ENCODE measurements around the gene YPEL1.

YPEL1 gene, protein sequence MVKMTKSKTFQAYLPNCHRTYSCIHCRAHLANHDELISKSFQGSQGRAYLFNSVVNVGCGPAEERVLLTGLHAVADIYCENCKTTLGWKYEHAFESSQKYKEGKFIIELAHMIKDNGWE

GRCh38 chr22:21735200-21736083, at the start of gene YPEL1:
TSS of gene YPEL1 (minus strand) at chr22:21735794. CDS start at chr22:21710744, 25,050 bp downstream.
- peak; percentile 85 for DNase-seq

DNA sequence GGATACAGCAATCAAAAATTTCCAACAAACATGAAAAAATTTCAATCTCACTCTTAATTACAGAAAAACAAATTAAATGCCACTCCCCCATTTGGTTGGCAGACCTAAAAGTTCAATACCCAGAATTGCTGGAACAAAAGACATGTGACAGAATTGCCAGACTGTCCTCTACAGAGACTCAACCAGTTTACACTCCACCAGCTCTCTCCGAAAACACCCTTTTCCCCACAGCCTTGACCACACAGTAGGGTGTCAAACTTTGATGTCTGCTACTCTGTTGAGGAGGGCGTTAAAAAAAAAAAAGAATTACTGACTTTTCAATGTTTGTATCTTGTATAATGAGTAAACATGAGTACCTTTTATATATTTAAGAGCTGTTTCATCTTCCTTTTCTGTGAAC, 44.7 kb upstream of the YPEL1 start:
- DNase-seq = no peak

DNA sequence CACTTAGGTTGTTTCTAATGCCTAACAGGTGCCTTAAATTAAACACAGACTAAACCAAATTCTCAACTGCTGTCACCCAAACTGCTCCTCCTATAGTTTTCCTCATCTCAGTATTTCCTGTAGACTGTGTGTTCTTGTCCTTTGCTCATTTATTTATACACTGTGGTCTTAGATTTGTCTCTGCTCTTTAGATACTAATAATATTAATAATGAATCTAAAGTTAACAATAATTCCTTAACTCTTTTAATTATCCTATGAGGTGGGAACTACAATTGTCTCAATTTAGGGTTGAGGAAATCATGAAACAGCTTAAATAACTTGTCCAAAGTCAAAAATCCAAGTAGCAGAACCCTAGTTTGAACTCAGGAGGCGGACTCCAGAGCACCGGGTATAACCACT, 43.9 kb upstream of the YPEL1 start:
- DNase-seq = no peak

DNA sequence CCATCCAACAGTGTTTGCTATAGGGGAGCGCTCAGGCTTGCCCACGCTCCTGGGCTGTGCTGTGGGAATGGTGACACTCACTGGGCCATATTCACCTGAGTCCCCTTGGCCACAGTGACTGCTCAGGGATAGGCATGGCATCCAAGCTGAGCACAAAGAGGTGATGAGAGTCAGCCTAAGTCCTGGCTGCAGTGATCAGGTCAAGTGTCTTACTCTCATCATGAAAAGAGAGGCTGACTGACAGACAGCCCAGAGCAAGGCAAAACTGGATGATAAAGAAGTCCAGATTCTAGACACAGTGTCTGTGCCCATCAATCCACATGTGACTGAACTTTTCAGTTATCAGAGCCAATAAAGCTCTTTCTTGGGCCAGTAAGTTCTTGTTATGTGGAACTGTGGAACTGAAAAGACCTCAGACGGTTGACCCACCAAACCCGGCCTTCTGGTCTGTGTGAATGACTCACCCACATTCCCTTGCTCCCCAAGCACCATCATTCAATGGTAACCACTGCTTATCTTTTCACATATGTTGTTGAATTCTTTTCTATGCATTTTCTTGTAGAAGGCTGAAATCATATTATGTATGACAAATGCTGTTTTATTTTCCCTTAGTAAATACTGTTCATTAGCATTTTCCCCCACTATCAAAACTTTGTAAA, 43.2 kb upstream of the YPEL1 start:
- DNase-seq = no peak

GRCh38 chr22:21771631-21771976, 36.0 kb upstream of the YPEL1 start:
- no peak for DNase-seq

- DNase-seq = no peak
These were observed 32.8 kb upstream of the YPEL1 start for GRCh38 chr22:21768435-21768834.

- DNase-seq = no peak
These were observed 31.3 kb upstream of the YPEL1 start for GRCh38 chr22:21766691-21767462.

GRCh38 chr22:21765909-21766529, 30.4 kb upstream of the YPEL1 start:
- no peak for DNase-seq

DNA sequence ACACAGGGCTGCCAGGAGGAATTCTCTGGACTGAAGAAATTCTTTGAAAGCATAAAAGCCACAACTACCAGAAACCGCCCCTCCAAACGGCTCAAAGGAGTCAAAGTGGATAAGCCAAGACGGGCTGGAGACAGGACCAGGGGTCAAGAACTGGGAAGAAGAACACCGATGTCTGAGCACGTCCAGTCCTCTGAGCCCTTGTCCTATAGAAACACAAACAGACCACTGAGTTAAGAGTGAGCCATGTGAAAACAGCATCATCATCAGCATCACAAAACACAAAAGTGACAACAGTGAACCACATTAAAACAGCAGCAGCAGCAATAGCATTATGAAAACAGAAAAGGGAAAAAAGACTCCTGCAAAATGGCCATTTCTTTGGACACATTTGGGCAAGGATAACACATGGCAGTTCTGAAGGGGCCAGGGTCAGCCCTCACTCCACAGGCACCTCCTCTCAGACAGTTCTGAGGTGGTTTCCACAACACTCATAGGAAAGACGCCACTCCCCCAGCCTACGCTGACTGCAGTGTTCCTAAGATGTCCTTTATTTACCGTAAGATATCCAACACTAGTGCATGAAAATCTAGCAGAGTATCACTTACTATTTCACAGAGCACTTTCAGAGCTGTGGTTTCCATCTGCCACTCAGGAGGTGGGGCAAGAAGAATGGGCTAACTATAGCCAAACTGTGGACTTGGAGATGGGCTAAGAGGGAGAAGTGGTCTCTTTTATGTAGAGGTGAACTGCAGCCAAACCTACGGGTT, 28.6 kb upstream of the YPEL1 start:
- DNase-seq = no peak

- no peak for DNase-seq
These were observed 27.4 kb upstream of the YPEL1 start for GRCh38 chr22:21762712-21763581.

DNA sequence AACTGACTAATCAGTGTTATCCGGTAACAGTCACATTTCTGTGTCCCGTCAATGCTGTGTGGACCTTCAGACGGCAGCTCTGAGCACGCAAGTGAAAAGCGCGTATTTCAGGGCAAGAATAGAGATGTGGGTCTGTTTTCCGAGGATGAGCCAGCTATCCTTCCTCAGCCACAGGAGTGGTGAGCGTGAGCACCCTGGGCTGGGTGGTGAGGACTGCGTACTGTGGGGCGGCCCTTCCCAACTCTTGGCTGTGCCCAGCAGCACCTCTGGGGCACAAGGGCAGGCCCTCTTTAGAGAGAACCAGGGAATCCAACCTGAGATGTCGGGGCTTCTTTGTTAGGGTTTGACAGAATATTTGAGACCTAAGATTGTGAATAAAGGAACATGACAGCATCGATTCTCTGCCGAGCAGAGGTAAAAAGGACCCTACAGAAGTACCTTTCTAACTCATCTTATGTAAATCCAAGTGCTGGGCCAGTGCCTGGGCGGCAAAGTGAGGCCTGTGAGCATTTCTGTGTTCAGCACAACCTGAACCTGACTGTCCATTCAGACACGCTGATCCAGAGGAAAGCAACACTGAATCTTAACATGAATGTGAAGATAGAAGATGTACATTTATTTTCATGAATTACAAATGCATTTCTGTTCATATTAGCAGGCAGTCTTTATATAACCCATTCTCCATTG, 26.5 kb upstream of the YPEL1 start:
- no peak for DNase-seq

- no peak for DNase-seq
These were observed 25.5 kb upstream of the YPEL1 start for GRCh38 chr22:21761086-21761485.

DNA sequence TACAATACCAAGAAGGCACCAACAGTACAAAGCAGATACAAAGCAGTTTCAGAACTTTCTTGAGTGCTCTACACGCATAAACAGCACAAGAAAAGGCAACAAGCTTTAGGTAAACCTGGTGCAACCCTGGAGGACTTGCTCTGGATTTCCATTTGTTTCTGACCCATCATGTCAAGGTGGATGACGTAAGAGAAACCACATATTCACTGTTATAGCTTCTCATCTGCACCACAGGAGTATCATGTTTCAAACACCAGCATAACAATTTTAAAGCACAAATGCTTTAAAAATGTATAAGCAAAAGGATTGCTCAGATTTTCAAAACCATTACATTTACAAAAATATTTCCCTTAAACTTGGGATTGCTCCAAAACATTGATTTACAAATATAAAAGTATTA, 25.0 kb upstream of the YPEL1 start:
- DNase-seq = no peak

DNA sequence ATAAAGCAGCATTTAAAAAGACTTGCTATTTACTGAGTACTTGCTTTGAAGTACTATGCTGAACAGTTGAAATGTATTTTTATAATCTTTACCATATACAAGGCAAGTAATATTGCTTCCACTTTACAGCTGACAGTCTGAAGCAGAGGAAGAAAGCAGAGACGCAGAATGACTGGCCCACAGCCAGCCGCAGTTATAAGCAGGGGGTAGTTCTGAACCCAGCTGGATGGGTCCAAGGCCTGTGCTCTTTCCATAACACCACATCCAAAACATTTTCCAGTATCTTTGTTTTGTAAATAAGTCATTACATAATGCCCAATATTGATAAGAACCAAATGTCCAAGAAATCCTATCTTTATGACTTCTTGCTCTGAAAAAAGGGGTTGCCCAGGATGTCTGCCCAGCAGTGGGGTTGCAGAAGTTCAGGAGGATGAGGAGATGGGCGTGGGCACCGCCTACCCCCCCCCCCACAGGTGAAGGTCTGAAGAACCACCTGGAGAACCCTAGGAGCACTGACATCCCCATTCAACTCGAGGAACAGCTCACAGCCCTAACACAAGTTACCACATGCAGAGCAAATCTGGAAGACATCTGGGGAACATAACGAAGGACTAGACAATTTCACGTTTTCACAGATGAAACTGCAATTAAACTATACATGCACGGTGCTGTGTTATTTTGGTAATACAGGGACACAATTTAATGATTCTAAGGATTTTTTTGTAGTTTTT, 24.2 kb upstream of the YPEL1 start:
- DNase-seq = no peak

DNA sequence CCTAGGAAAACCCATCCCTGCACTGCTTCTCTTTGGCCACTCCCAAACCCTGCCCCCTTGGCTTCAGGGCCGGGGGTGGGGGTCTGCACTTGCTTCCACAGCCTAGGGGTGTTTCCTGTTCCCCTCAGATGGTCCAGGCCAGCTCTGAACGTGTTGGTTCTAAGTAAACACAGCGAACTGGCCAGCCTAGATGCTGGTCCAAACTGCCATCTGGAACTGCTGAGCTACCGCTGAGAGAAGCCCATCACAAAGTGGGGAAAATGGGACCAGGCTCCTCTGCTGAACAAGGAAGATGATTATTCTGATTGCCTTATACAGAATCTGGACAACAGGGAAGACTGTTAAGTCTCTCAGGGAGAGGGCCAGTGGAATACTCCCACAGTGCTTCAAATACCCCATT, 23.5 kb upstream of the YPEL1 start:
- DNase-seq = no peak

DNA sequence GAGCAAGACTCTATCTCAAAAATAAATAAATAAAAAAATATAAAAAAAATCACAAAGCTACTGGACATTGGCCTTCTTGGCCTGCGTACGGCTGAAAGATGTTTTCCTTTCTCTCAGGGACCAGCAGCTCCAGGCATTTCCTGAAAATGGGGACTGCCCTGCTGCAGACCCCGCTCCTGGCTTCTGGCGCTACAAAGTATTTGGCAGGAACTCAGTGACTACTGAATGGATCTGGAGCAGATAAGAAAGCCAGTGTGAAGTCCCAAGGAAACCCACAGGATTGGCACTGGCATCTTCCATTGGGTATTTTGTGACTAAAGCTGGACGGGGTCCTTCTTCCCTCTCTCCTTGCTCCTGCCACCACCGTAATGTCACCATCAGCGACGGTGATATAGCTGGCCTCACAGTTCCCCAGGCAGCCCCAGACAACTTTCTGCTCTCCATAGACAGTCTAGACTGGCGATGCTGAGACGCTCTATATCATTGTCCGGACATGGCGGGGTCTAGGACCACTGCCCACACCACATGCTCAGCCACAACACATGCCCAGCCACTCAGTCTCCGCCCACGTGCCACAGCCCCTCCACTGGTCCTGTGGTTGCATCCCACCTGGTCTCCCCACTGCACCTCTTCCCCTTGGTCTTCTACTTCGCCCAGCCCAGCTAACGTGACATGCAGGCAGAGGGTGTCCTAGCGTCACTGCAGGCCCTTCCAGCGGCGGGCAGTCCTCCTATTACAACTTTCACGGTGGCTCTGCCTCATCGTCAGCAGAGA, 22.7 kb upstream of the YPEL1 start:
- no peak for DNase-seq

DNA sequence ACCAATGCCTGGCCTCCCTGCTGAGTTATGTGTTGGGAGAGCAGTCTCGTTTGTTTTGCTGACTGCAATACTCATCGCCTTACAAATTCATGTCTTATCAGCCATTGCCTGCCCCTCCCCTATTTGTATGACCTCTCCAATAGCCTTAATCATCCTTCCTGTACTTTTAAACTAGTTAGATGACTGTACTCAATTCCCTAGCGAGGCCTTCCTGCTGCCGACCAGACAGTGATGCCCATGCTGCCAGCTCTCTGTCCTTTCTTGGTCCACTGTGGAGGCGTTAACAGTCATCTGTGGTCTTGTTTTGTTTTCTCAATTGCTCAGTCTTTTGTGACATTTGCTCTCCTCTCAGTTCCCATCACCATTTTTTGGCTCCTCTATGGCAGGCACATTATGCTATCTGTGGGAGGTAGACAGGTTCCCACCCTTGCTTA, 20.3 kb upstream of the YPEL1 start:
- no peak for DNase-seq

GRCh38 chr22:21754523-21754922, 18.9 kb upstream of the YPEL1 start:
- DNase-seq = no peak

All from NCI-H345 (cell line).